ENCODE measurements around the gene SPECC1.

DNA sequence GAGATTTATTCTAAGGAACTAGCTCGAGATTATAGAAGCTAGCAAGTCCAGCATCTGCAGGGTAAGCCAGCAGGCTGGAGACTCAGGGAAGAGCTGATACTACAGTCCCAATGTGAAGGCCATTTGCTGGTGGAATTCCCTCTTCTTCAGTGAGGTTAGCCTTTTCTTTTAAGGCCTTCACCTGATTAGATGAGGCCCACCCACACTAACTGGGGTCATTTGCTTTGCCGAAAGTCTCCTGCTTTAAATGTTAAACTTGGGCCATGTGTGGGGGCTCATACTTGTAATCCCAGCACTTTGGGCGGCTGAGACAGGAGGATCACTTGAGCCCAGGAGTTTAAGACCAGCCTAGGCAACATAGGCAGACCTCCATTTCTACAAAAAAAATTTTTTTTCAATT lies 289.9 kb downstream of the SPECC1 start:
- TF ChIP-seq, protein P1, sequence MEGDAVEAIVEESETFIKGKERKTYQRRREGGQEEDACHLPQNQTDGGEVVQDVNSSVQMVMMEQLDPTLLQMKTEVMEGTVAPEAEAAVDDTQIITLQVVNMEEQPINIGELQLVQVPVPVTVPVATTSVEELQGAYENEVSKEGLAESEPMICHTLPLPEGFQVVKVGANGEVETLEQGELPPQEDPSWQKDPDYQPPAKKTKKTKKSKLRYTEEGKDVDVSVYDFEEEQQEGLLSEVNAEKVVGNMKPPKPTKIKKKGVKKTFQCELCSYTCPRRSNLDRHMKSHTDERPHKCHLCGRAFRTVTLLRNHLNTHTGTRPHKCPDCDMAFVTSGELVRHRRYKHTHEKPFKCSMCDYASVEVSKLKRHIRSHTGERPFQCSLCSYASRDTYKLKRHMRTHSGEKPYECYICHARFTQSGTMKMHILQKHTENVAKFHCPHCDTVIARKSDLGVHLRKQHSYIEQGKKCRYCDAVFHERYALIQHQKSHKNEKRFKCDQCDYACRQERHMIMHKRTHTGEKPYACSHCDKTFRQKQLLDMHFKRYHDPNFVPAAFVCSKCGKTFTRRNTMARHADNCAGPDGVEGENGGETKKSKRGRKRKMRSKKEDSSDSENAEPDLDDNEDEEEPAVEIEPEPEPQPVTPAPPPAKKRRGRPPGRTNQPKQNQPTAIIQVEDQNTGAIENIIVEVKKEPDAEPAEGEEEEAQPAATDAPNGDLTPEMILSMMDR (IDR thresholded peaks at IDR 0.05) = no peak
- no peak for TF ChIP-seq EZH2 (IDR thresholded peaks at IDR 0.05)
